GM18498 (cell line): ENCODE measurements around the gene ELAVL4.
"Not testable (repeated sequence)": the region's sequence is repeated elsewhere in the genome, so short reads cannot be mapped to it uniquely, and the experiment has no call there.

Experiments
- ATAC-seq: cut with Tn5 transposase; IDR thresholded peaks from one replicate; pipeline ENCODE4 v1.9.1; 2021; ENCODE audit warnings: mild to moderate bottlenecking, moderate library complexity; ENCODE audit not compliant: unreplicated experiment

ELAVL4 gene

GRCh38 chr1:50123071-50123470 lies 14.4 kb downstream of the ELAVL4 start:
- no peak for ATAC-seq

GRCh38 chr1:50126927-50127715 lies 18.4 kb downstream of the ELAVL4 start:
- no peak for ATAC-seq

- ATAC-seq = no peak
Measured at GRCh38 chr1:50129201-50129600, 20.5 kb downstream of the ELAVL4 start.

GRCh38 chr1:50132347-50132894 lies 23.7 kb downstream of the ELAVL4 start:
- no peak for ATAC-seq

- ATAC-seq = no peak
Measured at GRCh38 chr1:50135716-50136115, 27.0 kb downstream of the ELAVL4 start.

GRCh38 chr1:50139339-50140181 lies 30.8 kb downstream of the ELAVL4 start:
- no peak for ATAC-seq

GRCh38 chr1:50140182-50140447 lies 31.4 kb downstream of the ELAVL4 start:
- ATAC-seq = no peak

GRCh38 chr1:50147191-50147850 lies 38.6 kb downstream of the ELAVL4 start:
- ATAC-seq = no peak

GRCh38 chr1:50148142-50148923 lies 39.6 kb downstream of the ELAVL4 start:
- no peak for ATAC-seq

GRCh38 chr1:50152236-50152635 lies 43.5 kb downstream of the ELAVL4 start:
- no peak for ATAC-seq

- no peak for ATAC-seq
Measured at GRCh38 chr1:50155541-50155940, 46.8 kb downstream of the ELAVL4 start.

GRCh38 chr1:50156241-50157010 lies 47.7 kb downstream of the ELAVL4 start:
- no peak for ATAC-seq

GRCh38 chr1:50157306-50157941 lies 48.7 kb downstream of the ELAVL4 start:
- no peak for ATAC-seq

- ATAC-seq = no peak
Measured at GRCh38 chr1:50158421-50158820, 49.7 kb downstream of the ELAVL4 start.

- no peak for ATAC-seq
Measured at GRCh38 chr1:50163680-50164079, 55.0 kb downstream of the ELAVL4 start.

- not testable (repeated sequence) for ATAC-seq
Measured at GRCh38 chr1:50166351-50166750, 57.6 kb downstream of the ELAVL4 start.

- no peak for ATAC-seq
Measured at GRCh38 chr1:50172299-50172698, 63.6 kb downstream of the ELAVL4 start.

- ATAC-seq = no peak
Measured at GRCh38 chr1:50174101-50174500, 65.4 kb downstream of the ELAVL4 start.
